HEK293 (cell line): ENCODE measurements around the gene ERRFI1.

Source experiments
- CTCF ChIP-seq: fragments of 450-650 bp; formaldehyde crosslinking; IDR thresholded peaks from 2 replicates; pipeline ENCODE4 v1.5.1; 2016; ENCODE audit warnings: missing biosample characterization, missing genetic modification characterization
- GLIS1 ChIP-seq: fragments of 450-650 bp; formaldehyde crosslinking; IDR thresholded peaks from 2 replicates; pipeline ENCODE4 v1.5.1; 2016; ENCODE audit warnings: missing biosample characterization, missing genetic modification characterization
- SALL2 ChIP-seq: fragments of 450-650 bp; formaldehyde crosslinking; IDR thresholded peaks from 2 replicates; pipeline ENCODE4 v1.5.0; 2017; ENCODE audit warnings: missing biosample characterization, mild to moderate bottlenecking, missing genetic modification characterization, borderline replicate concordance
- ZBTB20 ChIP-seq: fragments of 450-650 bp; formaldehyde crosslinking; IDR thresholded peaks from 2 replicates; pipeline ENCODE4 v1.5.1; 2016; ENCODE audit warnings: missing biosample characterization, missing genetic modification characterization
- ZBTB26 ChIP-seq: fragments of 450-650 bp; formaldehyde crosslinking; optimal IDR thresholded peaks from 2 replicates; pipeline ENCODE3; 2016; ENCODE audit warnings: missing biosample characterization, mild to moderate bottlenecking, missing genetic modification characterization
- ZNF10 ChIP-seq: fragments of 450-650 bp; formaldehyde crosslinking; IDR thresholded peaks from 2 replicates; pipeline ENCODE4 v1.5.1; 2017; ENCODE audit warnings: missing biosample characterization, missing genetic modification characterization
- ZNF184 ChIP-seq: fragments of 450-650 bp; IDR thresholded peaks from 2 replicates; pipeline ENCODE4 v1.5.1; 2018; ENCODE audit warnings: missing biosample characterization, mild to moderate bottlenecking, missing genetic modification characterization
- ZNF266 ChIP-seq: fragments of 450-650 bp; formaldehyde crosslinking; IDR thresholded peaks from 2 replicates; pipeline ENCODE4 v1.5.1; 2016; ENCODE audit warnings: missing biosample characterization, missing genetic modification characterization, low read depth
- ZNF335 ChIP-seq: fragments of 450-650 bp; formaldehyde crosslinking; conservative IDR thresholded peaks from 2 replicates; pipeline ENCODE4 v1.5.1; 2016; ENCODE audit warnings: missing biosample characterization, missing genetic modification characterization
- ZNF394 ChIP-seq: fragments of 450-650 bp; formaldehyde crosslinking; IDR thresholded peaks from 2 replicates; pipeline ENCODE4 v1.5.1; 2016; ENCODE audit warnings: missing biosample characterization, missing genetic modification characterization, mild to moderate bottlenecking, moderate library complexity, borderline replicate concordance
- ZNF510 ChIP-seq: fragments of 450-650 bp; formaldehyde crosslinking; IDR thresholded peaks from 2 replicates; pipeline ENCODE4 v1.5.1; 2018; ENCODE audit warnings: mild to moderate bottlenecking, missing genetic modification characterization, missing biosample characterization; ENCODE audit not compliant: insufficient replicate concordance
- ZNF558 ChIP-seq: fragments of 450-650 bp; formaldehyde crosslinking; IDR thresholded peaks from 2 replicates; pipeline ENCODE4 v1.5.1; 2016; ENCODE audit warnings: missing biosample characterization, missing genetic modification characterization
- ZNF596 ChIP-seq: fragments of 450-650 bp; IDR thresholded peaks from 2 replicates; pipeline ENCODE4 v1.5.0; 2018; ENCODE audit warnings: missing biosample characterization, mild to moderate bottlenecking, missing genetic modification characterization, moderate library complexity
- ZNF623 ChIP-seq: fragments of 450-650 bp; formaldehyde crosslinking; IDR thresholded peaks from 2 replicates; pipeline ENCODE4 v1.5.1; 2016; ENCODE audit warnings: missing biosample characterization, missing genetic modification characterization
- ZNF624 ChIP-seq: fragments of 450-650 bp; formaldehyde crosslinking; IDR thresholded peaks from 2 replicates; pipeline ENCODE4 v1.5.1; 2017; ENCODE audit warnings: missing biosample characterization, missing genetic modification characterization
- ZNF629 ChIP-seq: fragments of 450-650 bp; formaldehyde crosslinking; IDR thresholded peaks from 2 replicates; pipeline ENCODE4 v1.5.1; 2017; ENCODE audit warnings: missing biosample characterization, missing genetic modification characterization
- ZNF677 ChIP-seq: fragments of 450-650 bp; IDR thresholded peaks from 2 replicates; pipeline ENCODE4 v1.5.0; 2018; ENCODE audit warnings: missing biosample characterization, mild to moderate bottlenecking, missing genetic modification characterization, moderate library complexity
- ZNF701 ChIP-seq: fragments of 450-650 bp; formaldehyde crosslinking; IDR thresholded peaks from 2 replicates; pipeline ENCODE4 v1.5.1; 2016; ENCODE audit warnings: missing biosample characterization, missing genetic modification characterization
- ZNF843 ChIP-seq: fragments of 450-650 bp; formaldehyde crosslinking; IDR thresholded peaks from 2 replicates; pipeline ENCODE4 v1.5.1; 2016; ENCODE audit warnings: missing biosample characterization, missing genetic modification characterization
- TF ChIP-seq, protein P1 (sequence below): fragments of 450-650 bp; formaldehyde crosslinking; IDR thresholded peaks from 2 replicates; pipeline ENCODE4 v1.5.1; 2016; ENCODE audit warnings: missing biosample characterization, missing genetic modification characterization
- TF ChIP-seq, protein P2 (sequence below): fragments of 450-650 bp; formaldehyde crosslinking; IDR thresholded peaks from 2 replicates; pipeline ENCODE4 v1.5.1; 2016; ENCODE audit warnings: missing biosample characterization, missing genetic modification characterization
- TF ChIP-seq, protein P3 (sequence below): fragments of 450-650 bp; formaldehyde crosslinking; IDR thresholded peaks from 2 replicates; pipeline ENCODE4 v1.5.1; 2016; ENCODE audit warnings: missing biosample characterization, missing genetic modification characterization
- TF ChIP-seq, protein P4 (sequence below): sonication (generic); formaldehyde crosslinking; IDR thresholded peaks from 2 replicates; pipeline ENCODE4 v1.8.1; 2022; ENCODE audit warnings: mild to moderate bottlenecking, moderate library complexity, missing genetic modification reagents
- TF ChIP-seq, protein P5 (sequence below): fragments of 450-650 bp; formaldehyde crosslinking; IDR thresholded peaks from 2 replicates; pipeline ENCODE4 v1.5.1; 2016; ENCODE audit warnings: missing biosample characterization, missing genetic modification characterization

Gene ERRFI1

DNA sequence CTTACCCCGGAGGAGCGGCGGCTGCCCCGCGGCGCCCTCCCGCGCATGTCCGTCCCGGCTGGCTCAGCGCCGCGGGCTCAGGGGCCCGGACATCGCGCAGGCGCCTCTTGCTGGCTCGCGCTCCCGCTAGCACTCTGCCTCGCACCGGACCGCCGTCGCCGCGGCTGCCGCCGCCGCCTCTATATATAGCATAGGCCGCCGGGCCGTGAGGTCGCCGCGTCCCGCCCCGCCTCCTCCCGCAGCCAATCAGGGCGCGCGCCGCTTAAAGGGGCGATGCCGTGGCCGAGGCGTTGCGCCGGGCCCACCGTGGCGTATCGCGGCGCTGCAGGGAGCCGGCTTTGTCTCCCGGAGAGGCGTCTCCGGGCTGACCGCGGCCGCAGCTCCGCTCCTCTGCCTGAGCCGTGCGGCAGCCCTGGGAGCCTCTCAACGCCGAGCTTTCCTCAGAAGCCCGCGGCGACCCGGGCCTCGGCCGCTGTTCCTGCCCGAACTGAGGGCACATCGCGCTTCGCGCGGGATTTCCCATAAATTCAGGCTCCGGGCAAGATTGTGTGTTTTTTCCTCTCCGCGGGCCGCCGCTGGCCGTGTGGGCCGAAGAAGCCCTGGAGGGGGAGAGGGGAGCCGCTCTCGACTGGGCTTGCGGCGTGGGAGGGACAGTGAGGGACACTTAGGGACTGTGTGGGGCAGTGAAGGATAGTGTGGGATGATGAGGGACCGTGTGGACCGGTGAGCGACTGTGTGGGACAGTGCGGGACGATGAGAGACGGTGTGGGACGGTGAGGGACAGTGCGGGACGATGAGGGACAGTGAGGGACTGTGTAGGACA, at the start of gene ERRFI1 (continued):
- TF ChIP-seq ZBTB20 (tag by site-specific recombination) (peak; percentile 95), ZNF266 (no peak), ZNF624 (tag by site-specific recombination) (no peak), ZNF629 (tag by site-specific recombination) (peak; percentile 36; the same call in 1 of the 2 replicates), ZNF184 (no peak), CTCF (tag by site-specific recombination) (peak; percentile 6; the same call in 1 of the 2 replicates), GLIS1 (tag by site-specific recombination) (peak; percentile 91), ZNF677 (tag by site-specific recombination) (no peak), ZNF843 (tag by site-specific recombination) (peak; percentile 13; the same call in 1 of the 2 replicates), ZNF10 (tag by site-specific recombination) (no peak), ZNF335 (peak; percentile 75), ZNF623 (tag by site-specific recombination) (no peak), SALL2 (tag by site-specific recombination) (no peak), ZNF394 (tag by site-specific recombination) (peak; percentile 42; the same call in 1 of the 2 replicates), ZNF510 (tag by site-specific recombination) (no peak), ZNF596 (no peak), ZNF701 (tag by site-specific recombination) (0 out of 2 replicates have a peak, but pooled peaks have one; percentile 30), ZNF558 (tag by site-specific recombination) (no peak), ZBTB26 (tag by site-specific recombination) (peak; percentile 87)
- TF ChIP-seq, protein P1, sequence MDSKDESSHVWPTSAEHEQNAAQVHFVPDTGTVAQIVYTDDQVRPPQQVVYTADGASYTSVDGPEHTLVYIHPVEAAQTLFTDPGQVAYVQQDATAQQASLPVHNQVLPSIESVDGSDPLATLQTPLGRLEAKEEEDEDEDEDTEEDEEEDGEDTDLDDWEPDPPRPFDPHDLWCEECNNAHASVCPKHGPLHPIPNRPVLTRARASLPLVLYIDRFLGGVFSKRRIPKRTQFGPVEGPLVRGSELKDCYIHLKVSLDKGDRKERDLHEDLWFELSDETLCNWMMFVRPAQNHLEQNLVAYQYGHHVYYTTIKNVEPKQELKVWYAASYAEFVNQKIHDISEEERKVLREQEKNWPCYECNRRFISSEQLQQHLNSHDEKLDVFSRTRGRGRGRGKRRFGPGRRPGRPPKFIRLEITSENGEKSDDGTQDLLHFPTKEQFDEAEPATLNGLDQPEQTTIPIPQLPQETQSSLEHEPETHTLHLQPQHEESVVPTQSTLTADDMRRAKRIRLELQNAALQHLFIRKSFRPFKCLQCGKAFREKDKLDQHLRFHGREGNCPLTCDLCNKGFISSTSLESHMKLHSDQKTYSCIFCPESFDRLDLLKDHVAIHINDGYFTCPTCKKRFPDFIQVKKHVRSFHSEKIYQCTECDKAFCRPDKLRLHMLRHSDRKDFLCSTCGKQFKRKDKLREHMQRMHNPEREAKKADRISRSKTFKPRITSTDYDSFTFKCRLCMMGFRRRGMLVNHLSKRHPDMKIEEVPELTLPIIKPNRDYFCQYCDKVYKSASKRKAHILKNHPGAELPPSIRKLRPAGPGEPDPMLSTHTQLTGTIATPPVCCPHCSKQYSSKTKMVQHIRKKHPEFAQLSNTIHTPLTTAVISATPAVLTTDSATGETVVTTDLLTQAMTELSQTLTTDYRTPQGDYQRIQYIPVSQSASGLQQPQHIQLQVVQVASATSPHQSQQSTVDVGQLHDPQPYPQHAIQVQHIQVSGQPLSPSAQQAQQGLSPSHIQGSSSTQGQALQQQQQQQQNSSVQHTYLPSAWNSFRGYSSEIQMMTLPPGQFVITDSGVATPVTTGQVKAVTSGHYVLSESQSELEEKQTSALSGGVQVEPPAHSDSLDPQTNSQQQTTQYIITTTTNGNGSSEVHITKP (tag by site-specific recombination): no peak
- TF ChIP-seq, protein P2, sequence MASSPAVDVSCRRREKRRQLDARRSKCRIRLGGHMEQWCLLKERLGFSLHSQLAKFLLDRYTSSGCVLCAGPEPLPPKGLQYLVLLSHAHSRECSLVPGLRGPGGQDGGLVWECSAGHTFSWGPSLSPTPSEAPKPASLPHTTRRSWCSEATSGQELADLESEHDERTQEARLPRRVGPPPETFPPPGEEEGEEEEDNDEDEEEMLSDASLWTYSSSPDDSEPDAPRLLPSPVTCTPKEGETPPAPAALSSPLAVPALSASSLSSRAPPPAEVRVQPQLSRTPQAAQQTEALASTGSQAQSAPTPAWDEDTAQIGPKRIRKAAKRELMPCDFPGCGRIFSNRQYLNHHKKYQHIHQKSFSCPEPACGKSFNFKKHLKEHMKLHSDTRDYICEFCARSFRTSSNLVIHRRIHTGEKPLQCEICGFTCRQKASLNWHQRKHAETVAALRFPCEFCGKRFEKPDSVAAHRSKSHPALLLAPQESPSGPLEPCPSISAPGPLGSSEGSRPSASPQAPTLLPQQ (tag by site-specific recombination): peak; percentile 100
- TF ChIP-seq, protein P3, sequence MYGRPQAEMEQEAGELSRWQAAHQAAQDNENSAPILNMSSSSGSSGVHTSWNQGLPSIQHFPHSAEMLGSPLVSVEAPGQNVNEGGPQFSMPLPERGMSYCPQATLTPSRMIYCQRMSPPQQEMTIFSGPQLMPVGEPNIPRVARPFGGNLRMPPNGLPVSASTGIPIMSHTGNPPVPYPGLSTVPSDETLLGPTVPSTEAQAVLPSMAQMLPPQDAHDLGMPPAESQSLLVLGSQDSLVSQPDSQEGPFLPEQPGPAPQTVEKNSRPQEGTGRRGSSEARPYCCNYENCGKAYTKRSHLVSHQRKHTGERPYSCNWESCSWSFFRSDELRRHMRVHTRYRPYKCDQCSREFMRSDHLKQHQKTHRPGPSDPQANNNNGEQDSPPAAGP: peak; percentile 34; the same call in 1 of the 2 replicates
- TF ChIP-seq, protein P4, sequence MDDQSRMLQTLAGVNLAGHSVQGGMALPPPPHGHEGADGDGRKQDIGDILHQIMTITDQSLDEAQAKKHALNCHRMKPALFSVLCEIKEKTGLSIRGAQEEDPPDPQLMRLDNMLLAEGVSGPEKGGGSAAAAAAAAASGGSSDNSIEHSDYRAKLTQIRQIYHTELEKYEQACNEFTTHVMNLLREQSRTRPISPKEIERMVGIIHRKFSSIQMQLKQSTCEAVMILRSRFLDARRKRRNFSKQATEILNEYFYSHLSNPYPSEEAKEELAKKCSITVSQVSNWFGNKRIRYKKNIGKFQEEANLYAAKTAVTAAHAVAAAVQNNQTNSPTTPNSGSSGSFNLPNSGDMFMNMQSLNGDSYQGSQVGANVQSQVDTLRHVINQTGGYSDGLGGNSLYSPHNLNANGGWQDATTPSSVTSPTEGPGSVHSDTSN (CRISPR knock-in tag): peak; percentile 26; the same call in 1 of the 2 replicates
- TF ChIP-seq, protein P5, sequence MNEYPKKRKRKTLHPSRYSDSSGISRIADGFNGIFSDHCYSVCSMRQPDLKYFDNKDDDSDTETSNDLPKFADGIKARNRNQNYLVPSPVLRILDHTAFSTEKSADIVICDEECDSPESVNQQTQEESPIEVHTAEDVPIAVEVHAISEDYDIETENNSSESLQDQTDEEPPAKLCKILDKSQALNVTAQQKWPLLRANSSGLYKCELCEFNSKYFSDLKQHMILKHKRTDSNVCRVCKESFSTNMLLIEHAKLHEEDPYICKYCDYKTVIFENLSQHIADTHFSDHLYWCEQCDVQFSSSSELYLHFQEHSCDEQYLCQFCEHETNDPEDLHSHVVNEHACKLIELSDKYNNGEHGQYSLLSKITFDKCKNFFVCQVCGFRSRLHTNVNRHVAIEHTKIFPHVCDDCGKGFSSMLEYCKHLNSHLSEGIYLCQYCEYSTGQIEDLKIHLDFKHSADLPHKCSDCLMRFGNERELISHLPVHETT (tag by site-specific recombination): 0 out of 2 replicates have a peak, but pooled peaks have one; percentile 10
